IMR-90 (cell line): ENCODE data around the gene HRH1.

Source experiments
- BHLHE40 ChIP-seq: fragments of 150-350 bp; IDR thresholded peaks from 2 replicates; pipeline ENCODE4 v1.6.1; 2016; ENCODE audit warnings: mild to moderate bottlenecking, low read depth, low read length
- CHD1 ChIP-seq: IDR thresholded peaks from 2 replicates; pipeline ENCODE4 v1.6.1; 2012; ENCODE audit warnings: low read depth, low read length, improper control_type of control experiment
- CTCF ChIP-seq: conservative IDR thresholded peaks from 2 replicates; pipeline ENCODE4 v1.5.1; 2012; ENCODE audit warnings: mild to moderate bottlenecking, low read depth, low read length, improper control_type of control experiment
- FOS ChIP-seq: fragments of 150-350 bp; IDR thresholded peaks from 2 replicates; pipeline ENCODE4 v1.6.1; 2016; ENCODE audit warnings: low read depth, low read length
- MAZ ChIP-seq: IDR thresholded peaks from 2 replicates; pipeline ENCODE4 v1.6.1; 2012; ENCODE audit warnings: low read depth, mild to moderate bottlenecking, low read length, improper control_type of control experiment, moderate library complexity, borderline replicate concordance
- MXI1 ChIP-seq: IDR thresholded peaks from 2 replicates; pipeline ENCODE4 v1.6.1; 2012; ENCODE audit warnings: low read depth, mild to moderate bottlenecking, low read length, moderate library complexity, borderline replicate concordance
- POLR2A ChIP-seq: IDR thresholded peaks from 2 replicates; pipeline ENCODE4 v1.6.1; 2012; ENCODE audit warnings: mild to moderate bottlenecking, low read depth, low read length
- RFX5 ChIP-seq: IDR thresholded peaks from 2 replicates; pipeline ENCODE4 v1.8.0; 2012; ENCODE audit warnings: low read depth, mild to moderate bottlenecking, low read length, moderate library complexity

GRCh38 chr3:11312166-11312565, 157.9 kb downstream of the HRH1 start:
- TF ChIP-seq CHD1 = no peak
- TF ChIP-seq CTCF = no peak
- TF ChIP-seq RFX5 = no peak
- TF ChIP-seq POLR2A = no peak
- no peak for TF ChIP-seq MXI1
- no peak for TF ChIP-seq MAZ
- no peak for TF ChIP-seq BHLHE40
- no peak for TF ChIP-seq FOS
